ENCODE measurements around the gene PMPCA.

PMPCA gene

GRCh38 chr9:136371533-136371880 lies 39.0 kb upstream of the PMPCA start:
- TF ChIP-seq CTCF (IDR thresholded peaks at IDR 0.05) = no peak

- no peak for TF ChIP-seq CTCF (IDR thresholded peaks at IDR 0.05)
Measured at GRCh38 chr9:136372006-136372405, 38.5 kb upstream of the PMPCA start.

GRCh38 chr9:136372561-136373299 lies 37.7 kb upstream of the PMPCA start:
- TF ChIP-seq CTCF (IDR thresholded peaks at IDR 0.05) = no peak

GRCh38 chr9:136373300-136374182 lies 36.9 kb upstream of the PMPCA start, which contains the start of gene CARD9:
TSS of gene CARD9 (minus strand) at chr9:136373669. CDS start at chr9:136372078, 1,591 bp downstream.
- TF ChIP-seq CTCF (IDR thresholded peaks at IDR 0.05) = no peak

GRCh38 chr9:136374183-136374575 lies 36.3 kb upstream of the PMPCA start:
- TF ChIP-seq CTCF (IDR thresholded peaks at IDR 0.05) = no peak

- TF ChIP-seq CTCF (IDR thresholded peaks at IDR 0.05) = no peak
Measured at GRCh38 chr9:136375096-136375495, 35.4 kb upstream of the PMPCA start.

- no peak for TF ChIP-seq CTCF (IDR thresholded peaks at IDR 0.05)
Measured at GRCh38 chr9:136376457-136376856, 34.0 kb upstream of the PMPCA start.
